HepG2 (cell line): Measurements from ENCODE around the gene CST1. TPM values are rescaled to one million over a fixed set of nuclear protein-coding genes. Genes with fewer than 3 reads are reported as not detected.

Experiments
- ATAC-seq: fragments of 200-7000 bp; cut with Tn5 transposase; 3 replicates; pipeline ENCODE4 v1.9.1; 2020; ENCODE audit warnings: mild to moderate bottlenecking, moderate library complexity
- BruUV-seq: library from RNA; stranded (reverse); fragments of 400-500 nt; replicated peaks from 2 replicates; lab custom pipeline; 2021; lab: Mats Ljungman, UMichigan
- CTCF ChIA-PET: fragments of 300-600 bp; formaldehyde crosslinking; extraction: SDS; loops from one replicate; lab custom pipeline; 2021; ENCODE audit warnings: low total read pairs, inconsistent platforms, low intra/inter-chr PET ratio; lab: Yijun Ruan, JAX
- POLR2A ChIA-PET: fragments of 350-600 bp; sonication (Branson Sonifier 250); formaldehyde crosslinking; loops from one replicate; lab custom pipeline; 2020; ENCODE audit warnings: antibody characterized with exemption, inconsistent platforms; lab: Yijun Ruan, JAX
- DNase-seq: peaks from one replicate; pipeline ENCODE4 v3.0.0-alpha.2; 2015; ENCODE audit warnings: low spot score
- FAIRE-seq: peaks from 3 replicates; lab custom pipeline; 2011; peaks lifted over from hg19 to GRCh38; lab: Jason Lieb, UNC
- H2AFZ ChIP-seq: one replicate; pipeline ENCODE4 v1.6.1; 2011; ENCODE audit warnings: low read length, inconsistent platforms
- H3K27ac ChIP-seq: fragments of 300-600 bp; 3 replicates; pipeline ENCODE4 v1.8.0; 2011; ENCODE audit warnings: mixed run types, mild to moderate bottlenecking, mixed read lengths, low read length, inconsistent platforms; ENCODE audit not compliant: insufficient read depth; ENCODE audit errors: extremely low read length
- H3K27me3 ChIP-seq, 2 experiments: fragments of 200-600 bp in 1 of 2; 2 replicates in 1 of 2; 3 replicates in 1 of 2; pipeline versions ENCODE4 v1.6.0 to v1.8.0; 2011; ENCODE audit warnings: low read length in 2 of 2, mild to moderate bottlenecking in 2 of 2, moderate library complexity in 2 of 2, inconsistent platforms in 1 of 2; ENCODE audit not compliant: insufficient read depth in 2 of 2, control insufficient read depth in 1 of 2
- H3K36me3 ChIP-seq, 2 experiments: fragments of 200-600 bp in 1 of 2; replicated peaks in 1 of 2; 2 replicates in 1 of 2; 3 replicates in 1 of 2; pipeline versions ENCODE4 v1.5.1 to v1.8.0; 2011; ENCODE audit warnings: low read length in 2 of 2, inconsistent platforms in 1 of 2; ENCODE audit not compliant: insufficient read depth in 2 of 2, control insufficient read depth in 1 of 2
- H3K4me1 ChIP-seq: 2 replicates; pipeline ENCODE4 v1.5.1; 2012; ENCODE audit warnings: low read length, inconsistent platforms; ENCODE audit not compliant: insufficient read depth
- H3K4me2 ChIP-seq: 2 replicates; pipeline ENCODE4 v1.6.0; 2011; ENCODE audit warnings: low read depth, low read length, inconsistent platforms
- H3K4me3 ChIP-seq, 3 experiments: fragments of 200-600 bp in 1 of 3; sonication (generic), shearing (Covaris generic) in 1 of 3; replicated peaks in 1 of 3; 2 replicates each; pipeline ENCODE4 v1.5.1; 2011 to 2016; ENCODE audit warnings: low read length in 3 of 3, inconsistent platforms in 2 of 3, low read depth in 2 of 3, mild to moderate bottlenecking in 2 of 3, control low read depth in 1 of 3, mixed read lengths in 1 of 3; ENCODE audit not compliant: insufficient read depth in 1 of 3
- H3K79me2 ChIP-seq: one replicate; pipeline ENCODE4 v1.6.1; 2011; ENCODE audit warnings: low read length, inconsistent platforms; ENCODE audit not compliant: insufficient read depth
- H3K9ac ChIP-seq: 2 replicates; pipeline ENCODE4 v1.6.0; 2011; ENCODE audit warnings: mild to moderate bottlenecking, low read depth, low read length, inconsistent platforms; ENCODE audit not compliant: insufficient read depth
- H3K9me3 ChIP-seq: 2 replicates; pipeline ENCODE4 v1.5.1; 2012; ENCODE audit warnings: mild to moderate bottlenecking, low read length
- H4K20me1 ChIP-seq: 2 replicates; pipeline ENCODE4 v1.6.0; 2011; ENCODE audit warnings: inconsistent platforms, mild to moderate bottlenecking, low read length, moderate library complexity; ENCODE audit not compliant: insufficient read depth
- ARID4A ChIP-seq: sonication (generic); formaldehyde crosslinking; IDR thresholded peaks from 2 replicates; pipeline ENCODE4 v1.5.0; 2020; ENCODE audit warnings: mild to moderate bottlenecking, missing genetic modification reagents, borderline replicate concordance
- CAMTA2 ChIP-seq: sonication (generic); formaldehyde crosslinking; IDR thresholded peaks from 2 replicates; pipeline ENCODE4 v1.4.0; 2020; ENCODE audit warnings: mild to moderate bottlenecking, missing genetic modification reagents, borderline replicate concordance
- CCAR2 ChIP-seq: fragments of 200-400 bp; formaldehyde crosslinking; optimal IDR thresholded peaks from 2 replicates; pipeline ENCODE3; 2018; ENCODE audit warnings: low read depth, mild to moderate bottlenecking, low read length, moderate library complexity
- CHCHD3 ChIP-seq: sonication (generic); formaldehyde crosslinking; IDR thresholded peaks from 2 replicates; pipeline ENCODE4 v1.8.0; 2022; ENCODE audit warnings: mild to moderate bottlenecking, missing genetic modification reagents, moderate library complexity
- DRAP1 ChIP-seq: IDR thresholded peaks from 2 replicates; pipeline ENCODE4 v1.6.1; 2016; ENCODE audit warnings: missing genetic modification reagents, missing compliant biosample characterization
- ETV5 ChIP-seq: IDR thresholded peaks from 2 replicates; pipeline ENCODE4 v1.6.1; 2018; ENCODE audit warnings: missing biosample characterization, missing genetic modification reagents, inconsistent platforms, borderline replicate concordance
- MAFK ChIP-seq, 2 experiments: IDR thresholded peaks in 1 of 2; conservative IDR thresholded peaks in 1 of 2; 2 replicates each; pipeline ENCODE4 v1.6.1; 2011; ENCODE audit warnings: improper control_type of control experiment in 2 of 2, low read length in 2 of 2
- MIER3 ChIP-seq: IDR thresholded peaks from 2 replicates; pipeline ENCODE4 v1.6.1; 2016; ENCODE audit warnings: missing compliant biosample characterization, borderline replicate concordance
- MIXL1 ChIP-seq: IDR thresholded peaks from 2 replicates; pipeline ENCODE4 v1.6.1; 2016
- NFYC ChIP-seq: IDR thresholded peaks from 2 replicates; pipeline ENCODE4 v1.6.1; 2016; ENCODE audit warnings: missing genetic modification reagents, missing compliant biosample characterization
- SMAD1 ChIP-seq: sonication (generic); formaldehyde crosslinking; IDR thresholded peaks from 2 replicates; pipeline ENCODE4 v1.4.0; 2020; ENCODE audit warnings: missing genetic modification reagents, low read depth, mild to moderate bottlenecking, borderline replicate concordance
- SOX5 ChIP-seq: IDR thresholded peaks from 2 replicates; pipeline ENCODE4 v1.6.1; 2016; ENCODE audit warnings: borderline replicate concordance
- TEAD3 ChIP-seq: optimal IDR thresholded peaks from 2 replicates; pipeline ENCODE3; 2016; ENCODE audit warnings: borderline replicate concordance
- YEATS2 ChIP-seq: sonication (generic); formaldehyde crosslinking; IDR thresholded peaks from 2 replicates; pipeline ENCODE4 v1.4.0; 2020; ENCODE audit warnings: missing genetic modification reagents, borderline replicate concordance
- ZNF589 ChIP-seq: sonication (generic); formaldehyde crosslinking; conservative IDR thresholded peaks from 2 replicates; pipeline ENCODE4 v1.8.0; 2022; ENCODE audit warnings: mild to moderate bottlenecking, moderate library complexity, missing genetic modification reagents
- whole genome bisulfite sequencing: methylation state at CpG from one replicate; pipeline ENCODE4 v1.1.6; 2017; ENCODE audit warnings: low lambda C conversion rate; 5-methylcytosine and 5-hydroxymethylcytosine counted together
- in situ Hi-C: cut with HindIII; loops from 2 replicates; pipeline ENCODE4 v1.10.0; 2017; ENCODE audit warnings: low pct_unique_long_range_greater_than_20kb; ENCODE audit not compliant: extremely low pct_ligation_motif_present
- intact Hi-C: fragments of 100-400 bp; cut with micrococcal nuclease; formaldehyde crosslinking; loops from one replicate; pipeline ENCODE4 v1.10.0; 2022; ENCODE audit not compliant: unreplicated experiment
- polyA plus RNA-seq, 8 experiments: library from polyadenylated mRNA; depleted of rRNA in 3 of 8; stranded (reverse) in 7 of 8; unstranded in 1 of 8; fragments of >200 nt; fragmentation: Illumina TruSeq in 4 of 8; extraction: Trizol in 4 of 8; gene quantifications; 2 replicates each; pipeline versions ENCODE4 v1.2.1 to v1.2.3, GENCODE V29; 2011 to 2016; ENCODE audit warnings: low read depth in 4 of 8, missing spikeins in 1 of 8, mixed read lengths in 1 of 8; ENCODE audit not compliant: insufficient read depth in 1 of 8
- total RNA-seq, 5 experiments: library from RNA; depleted of rRNA; stranded (reverse); fragments of >200 nt; fragmentation: Illumina TruSeq; extraction: Trizol; gene quantifications; 2 replicates each; pipeline ENCODE4 v1.2.3, GENCODE V29; 2016; ENCODE audit warnings: low read depth in 1 of 5

Gene CST1
- total and polyA plus RNA-seq, 2 of the 13 experiments (the other 11 are each of a cell fraction or from before 2014, with no cell fraction given): 0.09 TPM; not detected in 1

DNA sequence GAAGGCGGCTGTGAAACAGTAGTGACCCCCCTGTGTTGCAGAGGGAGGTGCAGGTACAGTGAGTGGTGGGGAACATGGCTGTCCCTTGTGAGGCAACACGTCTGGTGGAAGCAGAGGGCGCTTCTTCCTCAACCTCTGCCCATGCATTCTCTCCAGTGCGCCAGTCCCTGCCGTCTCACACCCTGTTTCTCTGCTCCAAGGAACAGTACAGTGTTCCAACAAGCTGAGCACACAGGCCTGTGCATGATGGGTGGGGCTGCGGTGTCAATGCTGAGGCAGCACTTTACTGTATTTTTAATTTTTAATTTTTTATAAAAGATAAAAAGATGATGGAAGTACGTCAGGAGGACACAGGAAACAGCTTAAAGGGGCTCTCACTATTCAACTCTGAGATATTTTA lies 43.3 kb upstream of the CST1 start:
- Histone ChIP-seq H3K4me2 (no peak overlapping the region), H3K27me3 (no peaks in the 10 kb centered on the region; a peak in 1 of 5 replicates), H3K4me1 (no peaks in the 10 kb centered on the region), H4K20me1 (no peaks in the 10 kb centered on the region), H3K9ac (no peak overlapping the region), H3K9me3 (no peaks in the 10 kb centered on the region), H3K4me3 (no peak overlapping the region), H3K79me2 (no peaks in the 10 kb centered on the region), H2AFZ (no peak overlapping the region), H3K27ac (no peak overlapping the region), H3K36me3 (no peaks in the 10 kb centered on the region)
- ATAC-seq (no peak), FAIRE-seq (no peak), DNase-seq (no peak)
- in situ Hi-C loops (loop anchor here (10.0 kb wide), 1 partner anchor 201 kb away; no protein-coding TSS in a partner anchor), intact Hi-C loops (no loop called here)
- 23% methylated on average over 5 of the region's 7 CpGs for WGBS
- TF ChIP-seq ZNF589 (CRISPR knock-in tag) (no peak), DRAP1 (CRISPR knock-in tag) (no peak), MAFK (conservative IDR thresholded peaks at IDR 0.05 in 1 of 2, IDR thresholded peaks at IDR 0.05 in 1 of 2; ENCODE audit: low read length in 2 of 2) (peak in 1 of 2 experiments; percentile 49; a peak in 1 of 4 replicates), CAMTA2 (CRISPR knock-in tag) (no peak)
- no TSS peak for BruUV-seq
- ChIA-PET POLR2A (no interaction called here), CTCF (no interaction called here)

DNA sequence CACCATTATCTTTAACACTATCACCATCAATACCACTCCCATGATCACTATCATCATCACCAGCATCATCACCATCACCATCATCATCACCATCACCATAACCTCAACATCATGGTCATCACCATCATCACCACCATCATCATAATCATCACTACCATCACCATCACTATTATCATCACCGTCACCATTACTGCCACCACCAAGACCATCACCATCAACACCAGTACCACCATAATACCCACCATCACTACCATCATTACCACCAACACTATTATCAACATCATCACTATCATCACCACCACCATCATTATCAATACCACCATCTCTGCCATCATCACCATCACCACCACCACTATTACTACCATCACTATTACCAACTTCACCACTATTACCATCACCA lies 32.7 kb upstream of the CST1 start:
- CTCF ChIA-PET: interaction anchor here (2.6 kb wide), 1 partner anchor 115 kb away, joined by 9 read pairs; no protein-coding TSS in a partner anchor
- FAIRE-seq (peak; percentile 40), DNase-seq (no peak), ATAC-seq (no peak)
- in situ Hi-C loops (no loop called here), intact Hi-C loops (loop anchor here (5.0 kb wide), 1 partner anchor 116 kb away; no protein-coding TSS in a partner anchor)
- no peak overlapping the region for H3K27ac ChIP-seq
- no peaks in the 10 kb centered on the region for H4K20me1 ChIP-seq
- no peaks in the 10 kb centered on the region for H3K79me2 ChIP-seq
- no peak overlapping the region for H3K4me2 ChIP-seq
- H3K9me3 ChIP-seq: no peaks in the 10 kb centered on the region
- H3K4me1 ChIP-seq: no peaks in the 10 kb centered on the region
- H3K27me3 ChIP-seq: no peaks in the 10 kb centered on the region
- H3K36me3 ChIP-seq: no peaks in the 10 kb centered on the region
- POLR2A ChIA-PET: no interaction called here
- H3K9ac ChIP-seq: no peak overlapping the region
- no peak overlapping the region for H3K4me3 ChIP-seq
- H2AFZ ChIP-seq: no peak overlapping the region
- WGBS: 47% methylated on average over 1 of the region's 1 CpG
- BruUV-seq: no TSS peak
- no peak for TF ChIP-seq MIXL1 (CRISPR knock-in tag)
- TF ChIP-seq MIER3: no peak
- TF ChIP-seq SMAD1 (CRISPR knock-in tag): no peak
- TF ChIP-seq YEATS2: no peak
- TF ChIP-seq CCAR2: no peak
- TF ChIP-seq NFYC (CRISPR knock-in tag): no peak
- no peak for TF ChIP-seq ARID4A (CRISPR knock-in tag)
- no peak for TF ChIP-seq SOX5 (CRISPR knock-in tag)
- TF ChIP-seq CHCHD3 (CRISPR knock-in tag): no peak
- TF ChIP-seq TEAD3 (CRISPR knock-in tag): no peak
- no peak for TF ChIP-seq ETV5 (CRISPR knock-in tag)
